HepG2 (cell line): ENCODE measurements around the gene ITGAE. TPM values are rescaled to one million over a fixed set of nuclear protein-coding genes. Genes with fewer than 3 reads are reported as not detected.

Source experiments
- ATAC-seq: fragments of 200-7000 bp; cut with Tn5 transposase; 3 replicates; pipeline ENCODE4 v1.9.1; 2020; ENCODE audit warnings: mild to moderate bottlenecking, moderate library complexity
- BruUV-seq: library from RNA; stranded (reverse); fragments of 400-500 nt; replicated peaks from 2 replicates; lab custom pipeline; 2021; lab: Mats Ljungman, UMichigan
- CTCF ChIA-PET: fragments of 300-600 bp; formaldehyde crosslinking; extraction: SDS; loops from one replicate; lab custom pipeline; 2021; ENCODE audit warnings: low total read pairs, inconsistent platforms, low intra/inter-chr PET ratio; lab: Yijun Ruan, JAX
- POLR2A ChIA-PET: fragments of 350-600 bp; sonication (Branson Sonifier 250); formaldehyde crosslinking; loops from one replicate; lab custom pipeline; 2020; ENCODE audit warnings: antibody characterized with exemption, inconsistent platforms; lab: Yijun Ruan, JAX
- DNase-seq: peaks from one replicate; pipeline ENCODE4 v3.0.0-alpha.2; 2015; ENCODE audit warnings: low spot score
- FAIRE-seq: peaks from 3 replicates; lab custom pipeline; 2011; peaks lifted over from hg19 to GRCh38; lab: Jason Lieb, UNC
- H2AFZ ChIP-seq: one replicate; pipeline ENCODE4 v1.6.1; 2011; ENCODE audit warnings: low read length, inconsistent platforms
- H3K27ac ChIP-seq: fragments of 300-600 bp; 3 replicates; pipeline ENCODE4 v1.8.0; 2011; ENCODE audit warnings: mixed run types, mild to moderate bottlenecking, mixed read lengths, low read length, inconsistent platforms; ENCODE audit not compliant: insufficient read depth; ENCODE audit errors: extremely low read length
- H3K27me3 ChIP-seq, 2 experiments: fragments of 200-600 bp in 1 of 2; 2 replicates in 1 of 2; 3 replicates in 1 of 2; pipeline versions ENCODE4 v1.6.0 to v1.8.0; 2011; ENCODE audit warnings: low read length in 2 of 2, mild to moderate bottlenecking in 2 of 2, moderate library complexity in 2 of 2, inconsistent platforms in 1 of 2; ENCODE audit not compliant: insufficient read depth in 2 of 2, control insufficient read depth in 1 of 2
- H3K36me3 ChIP-seq, 2 experiments: fragments of 200-600 bp in 1 of 2; replicated peaks in 1 of 2; 2 replicates in 1 of 2; 3 replicates in 1 of 2; pipeline versions ENCODE4 v1.5.1 to v1.8.0; 2011; ENCODE audit warnings: low read length in 2 of 2, inconsistent platforms in 1 of 2; ENCODE audit not compliant: insufficient read depth in 2 of 2, control insufficient read depth in 1 of 2
- H3K4me1 ChIP-seq: 2 replicates; pipeline ENCODE4 v1.5.1; 2012; ENCODE audit warnings: low read length, inconsistent platforms; ENCODE audit not compliant: insufficient read depth
- H3K4me2 ChIP-seq: 2 replicates; pipeline ENCODE4 v1.6.0; 2011; ENCODE audit warnings: low read depth, low read length, inconsistent platforms
- H3K4me3 ChIP-seq, 3 experiments: fragments of 200-600 bp in 1 of 3; sonication (generic), shearing (Covaris generic) in 1 of 3; replicated peaks in 1 of 3; 2 replicates each; pipeline ENCODE4 v1.5.1; 2011 to 2016; ENCODE audit warnings: low read length in 3 of 3, inconsistent platforms in 2 of 3, low read depth in 2 of 3, mild to moderate bottlenecking in 2 of 3, control low read depth in 1 of 3, mixed read lengths in 1 of 3; ENCODE audit not compliant: insufficient read depth in 1 of 3
- H3K79me2 ChIP-seq: one replicate; pipeline ENCODE4 v1.6.1; 2011; ENCODE audit warnings: low read length, inconsistent platforms; ENCODE audit not compliant: insufficient read depth
- H3K9ac ChIP-seq: 2 replicates; pipeline ENCODE4 v1.6.0; 2011; ENCODE audit warnings: mild to moderate bottlenecking, low read depth, low read length, inconsistent platforms; ENCODE audit not compliant: insufficient read depth
- H3K9me3 ChIP-seq: 2 replicates; pipeline ENCODE4 v1.5.1; 2012; ENCODE audit warnings: mild to moderate bottlenecking, low read length
- H4K20me1 ChIP-seq: 2 replicates; pipeline ENCODE4 v1.6.0; 2011; ENCODE audit warnings: inconsistent platforms, mild to moderate bottlenecking, low read length, moderate library complexity; ENCODE audit not compliant: insufficient read depth
- EED ChIP-seq: sonication (generic); formaldehyde crosslinking; IDR thresholded peaks from 2 replicates; pipeline ENCODE4 v1.5.0; 2020; ENCODE audit warnings: mild to moderate bottlenecking, missing genetic modification reagents
- GFI1 ChIP-seq: sonication (generic); formaldehyde crosslinking; IDR thresholded peaks from 2 replicates; pipeline ENCODE4 v1.5.0; 2020; ENCODE audit warnings: missing genetic modification reagents, mild to moderate bottlenecking, borderline replicate concordance
- MEF2D ChIP-seq: sonication (generic); formaldehyde crosslinking; IDR thresholded peaks from 2 replicates; pipeline ENCODE4 v1.5.1; 2020; ENCODE audit warnings: mild to moderate bottlenecking, missing genetic modification reagents
- POGK ChIP-seq: sonication (generic); formaldehyde crosslinking; conservative IDR thresholded peaks from 2 replicates; pipeline ENCODE4 v1.8.0; 2022; ENCODE audit warnings: mild to moderate bottlenecking, moderate library complexity, missing genetic modification reagents
- RBM22 ChIP-seq: fragments of 200-400 bp; formaldehyde crosslinking; optimal IDR thresholded peaks from 2 replicates; pipeline ENCODE3; 2017; ENCODE audit warnings: mild to moderate bottlenecking, low read length, moderate library complexity
- TMF1 ChIP-seq: sonication (generic); formaldehyde crosslinking; IDR thresholded peaks from 2 replicates; pipeline ENCODE4 v1.8.1; 2022; ENCODE audit warnings: low read depth, missing genetic modification reagents
- WGBS: methylation state at CpG from one replicate; pipeline ENCODE4 v1.1.6; 2017; ENCODE audit warnings: low lambda C conversion rate; 5-methylcytosine and 5-hydroxymethylcytosine counted together
- in situ Hi-C: cut with HindIII; loops from 2 replicates; pipeline ENCODE4 v1.10.0; 2017; ENCODE audit warnings: low pct_unique_long_range_greater_than_20kb; ENCODE audit not compliant: extremely low pct_ligation_motif_present
- intact Hi-C: fragments of 100-400 bp; cut with micrococcal nuclease; formaldehyde crosslinking; loops from one replicate; pipeline ENCODE4 v1.10.0; 2022; ENCODE audit not compliant: unreplicated experiment
- polyA plus RNA-seq, 8 experiments: library from polyadenylated mRNA; depleted of rRNA in 3 of 8; stranded (reverse) in 7 of 8; unstranded in 1 of 8; fragments of >200 nt; fragmentation: Illumina TruSeq in 4 of 8; extraction: Trizol in 4 of 8; gene quantifications; 2 replicates each; pipeline versions ENCODE4 v1.2.1 to v1.2.3, GENCODE V29; 2011 to 2016; ENCODE audit warnings: low read depth in 4 of 8, missing spikeins in 1 of 8, mixed read lengths in 1 of 8; ENCODE audit not compliant: insufficient read depth in 1 of 8
- total RNA-seq, 5 experiments: library from RNA; depleted of rRNA; stranded (reverse); fragments of >200 nt; fragmentation: Illumina TruSeq; extraction: Trizol; gene quantifications; 2 replicates each; pipeline ENCODE4 v1.2.3, GENCODE V29; 2016; ENCODE audit warnings: low read depth in 1 of 5
- TF ChIP-seq, protein P1 (sequence below): sonication (generic); formaldehyde crosslinking; IDR thresholded peaks from 2 replicates; pipeline ENCODE4 v1.4.0; 2020; ENCODE audit warnings: missing genetic modification reagents

Gene ITGAE
- total and polyA plus RNA-seq, 2 of the 13 experiments (the other 11 are each of a cell fraction or from before 2014, with no cell fraction given) = 42.3 to 49.0 TPM

DNA sequence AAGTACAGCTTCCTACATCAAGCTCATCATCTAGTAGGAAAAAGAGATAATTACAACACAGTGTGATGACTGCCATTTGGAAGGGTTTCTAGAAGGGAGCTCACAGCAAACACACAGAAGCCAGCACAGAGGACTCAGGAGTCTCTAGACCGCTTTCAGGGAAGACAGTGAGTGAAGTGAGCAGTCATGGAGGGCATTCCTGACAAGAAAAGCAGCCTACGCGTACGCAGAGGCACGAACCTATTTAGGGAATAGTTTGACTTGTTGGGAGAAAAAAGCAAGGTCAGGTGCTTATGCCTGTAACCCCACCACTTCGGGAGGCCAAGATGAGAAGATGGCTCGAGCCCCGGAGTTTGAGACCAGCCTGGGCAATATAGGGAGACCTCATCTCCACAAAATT, 85.7 kb downstream of the ITGAE start:
- in situ Hi-C loops = no loop called here
- no peak overlapping the region for H3K4me2 ChIP-seq
- BruUV-seq = no TSS peak
- H4K20me1 ChIP-seq = no peaks in the 10 kb centered on the region
- no peak for TF ChIP-seq EED (CRISPR knock-in tag)
- no peak for TF ChIP-seq TMF1
- TF ChIP-seq, protein P1, sequence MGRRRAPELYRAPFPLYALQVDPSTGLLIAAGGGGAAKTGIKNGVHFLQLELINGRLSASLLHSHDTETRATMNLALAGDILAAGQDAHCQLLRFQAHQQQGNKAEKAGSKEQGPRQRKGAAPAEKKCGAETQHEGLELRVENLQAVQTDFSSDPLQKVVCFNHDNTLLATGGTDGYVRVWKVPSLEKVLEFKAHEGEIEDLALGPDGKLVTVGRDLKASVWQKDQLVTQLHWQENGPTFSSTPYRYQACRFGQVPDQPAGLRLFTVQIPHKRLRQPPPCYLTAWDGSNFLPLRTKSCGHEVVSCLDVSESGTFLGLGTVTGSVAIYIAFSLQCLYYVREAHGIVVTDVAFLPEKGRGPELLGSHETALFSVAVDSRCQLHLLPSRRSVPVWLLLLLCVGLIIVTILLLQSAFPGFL (CRISPR knock-in tag) = no peak
- TF ChIP-seq GFI1 = no peak
- no peak for TF ChIP-seq MEF2D (CRISPR knock-in tag)
- no peak for TF ChIP-seq RBM22
- TF ChIP-seq POGK (CRISPR knock-in tag) = no peak
- CTCF ChIA-PET = no interaction called here
- no peak overlapping the region for H3K27ac ChIP-seq
- peaks cover 18% of the 10 kb centered on the region for H3K4me1 ChIP-seq
- FAIRE-seq = no peak
- no peak overlapping the region for H2AFZ ChIP-seq
- no peak overlapping the region for H3K4me3 ChIP-seq
- no peak for ATAC-seq
- DNase-seq = no peak
- H3K36me3 ChIP-seq = peaks cover 8 to 39% of the 10 kb centered on the region in 2 experiments; a peak in 4 of 5 replicates
- no peaks in the 10 kb centered on the region for H3K27me3 ChIP-seq
- H3K79me2 ChIP-seq = no peaks in the 10 kb centered on the region
- WGBS = 88% methylated on average over 8 of the region's 8 CpGs
- POLR2A ChIA-PET = no interaction called here
- intact Hi-C loops = no loop called here
- H3K9ac ChIP-seq = no peak overlapping the region
- no peaks in the 10 kb centered on the region for H3K9me3 ChIP-seq
